Ovary (tissue), 9 donors: ENCODE measurements around the gene ARHGEF40. TPM values are rescaled to one million over a fixed set of nuclear protein-coding genes. Genes with fewer than 3 reads are reported as not detected.
A peak's percentile ranks its signal among the peaks of the same experiment; 100 is the strongest.

Experiments
- DNase-seq, 5 donors: peaks; one replicate each; pipeline ENCODE4 v3.0.0-alpha.2; 2019 to 2020
- H3K27ac ChIP-seq, 2 donors: fragments of 200-600 bp; one replicate each; pipeline versions ENCODE4 v1.5.1 to v1.8.0; 2019 to 2022
- H3K27me3 ChIP-seq: fragments of 200-600 bp; one replicate; pipeline ENCODE4 v1.8.0; 2022
- H3K36me3 ChIP-seq: fragments of 200-600 bp; sonication (generic); one replicate; pipeline ENCODE4 v1.5.1; 2019
- H3K4me1 ChIP-seq: one replicate; pipeline ENCODE4 v1.8.1; 2013; ENCODE audit warnings: mild to moderate bottlenecking, moderate library complexity; ENCODE audit not compliant: insufficient read depth
- H3K4me3 ChIP-seq: fragments of 200-600 bp; sonication (generic); one replicate; pipeline ENCODE4 v1.5.1; 2017
- H3K9me3 ChIP-seq, 2 donors: fragments of 200-600 bp in 1 of 2; sonication (generic) in 1 of 2; one replicate each; pipeline versions ENCODE4 v1.5.1 to v1.8.1; 2013 to 2019; ENCODE audit warnings: mild to moderate bottlenecking in 1 of 2, moderate library complexity in 1 of 2
- EP300 ChIP-seq: sonication (generic); formaldehyde crosslinking; IDR thresholded peaks from one replicate; pipeline ENCODE4 v1.6.1; 2017; ENCODE audit warnings: antibody characterized with exemption
- POLR2A ChIP-seq: fragments of 450-650 bp; IDR thresholded peaks from one replicate; pipeline ENCODE4 v1.6.1; 2017; ENCODE audit warnings: antibody characterized with exemption, mild to moderate bottlenecking, moderate library complexity
- WGBS, 3 donors: extraction: QIAGEN DNeasy Blood & Tissue Kit in 1 of 3; methylation state at CpG; one replicate each; pipeline versions ENCODE4 v1.1.5 to v1.1.7; 2013 to 2017; 5-methylcytosine and 5-hydroxymethylcytosine counted together
- intact Hi-C, 4 donors: fragments of 100-400 bp; cut with DNase I; formaldehyde crosslinking; loops; one replicate each; pipeline versions ENCODE4 v1.11.0 to v1.15.1; 2022 to 2023
- polyA plus RNA-seq, 2 donors: library from polyadenylated mRNA; stranded (reverse); fragments of 200-250 nt in 1 of 2; fragments of 350-450 nt in 1 of 2; fragmentation: Illumina TruSeq in 1 of 2; extraction: RNeasy Lipid Tissue Mini Kit (QIAGEN cat#74804) in 1 of 2; gene quantifications; one replicate each; pipeline ENCODE4 v1.2.3, GENCODE V29; 2013 to 2014
- total RNA-seq, 7 donors: library from RNA; depleted of rRNA in 2 of 7; stranded (reverse); fragments of >200 nt in 2 of 7; fragmentation: NEBNext Ultra II Directional in 3 of 7; extraction: Animal tissue kit (Norgen Biotek cat#: 25700) in 3 of 7; gene quantifications; one replicate each; pipeline versions ENCODE4 v1.1.0 to v1.2.4, GENCODE V29; 2016 to 2023
- TF ChIP-seq, protein P1 (sequence below), 3 donors: fragments of 450-650 bp in 2 of 3; fragments of 200-600 bp in 1 of 3; IDR thresholded peaks; one replicate each; pipeline versions ENCODE4 v1.5.1 to v1.8.0; 2016 to 2022; ENCODE audit warnings: antibody characterized with exemption in 3 of 3, mild to moderate bottlenecking in 1 of 3
- donor health status: DM: no; HTN: no; CAD: no; lungs with moderate emphysema.
- donor health status: DM: no; HTN: no; CAD: no.
- donor health status: Bipolar disorder and iron deficiency.
- donor health status: DM: yes; HTN: yes; CAD: no.
- donor health status: DM: no; HTN: no; CAD: no.
- donor health status: DM: yes; HTN: yes; CAD: no.

The ARHGEF40 gene
- total and polyA plus RNA-seq, 9 donors: 29.8 to 98.3 (median 52.4) TPM

DNA sequence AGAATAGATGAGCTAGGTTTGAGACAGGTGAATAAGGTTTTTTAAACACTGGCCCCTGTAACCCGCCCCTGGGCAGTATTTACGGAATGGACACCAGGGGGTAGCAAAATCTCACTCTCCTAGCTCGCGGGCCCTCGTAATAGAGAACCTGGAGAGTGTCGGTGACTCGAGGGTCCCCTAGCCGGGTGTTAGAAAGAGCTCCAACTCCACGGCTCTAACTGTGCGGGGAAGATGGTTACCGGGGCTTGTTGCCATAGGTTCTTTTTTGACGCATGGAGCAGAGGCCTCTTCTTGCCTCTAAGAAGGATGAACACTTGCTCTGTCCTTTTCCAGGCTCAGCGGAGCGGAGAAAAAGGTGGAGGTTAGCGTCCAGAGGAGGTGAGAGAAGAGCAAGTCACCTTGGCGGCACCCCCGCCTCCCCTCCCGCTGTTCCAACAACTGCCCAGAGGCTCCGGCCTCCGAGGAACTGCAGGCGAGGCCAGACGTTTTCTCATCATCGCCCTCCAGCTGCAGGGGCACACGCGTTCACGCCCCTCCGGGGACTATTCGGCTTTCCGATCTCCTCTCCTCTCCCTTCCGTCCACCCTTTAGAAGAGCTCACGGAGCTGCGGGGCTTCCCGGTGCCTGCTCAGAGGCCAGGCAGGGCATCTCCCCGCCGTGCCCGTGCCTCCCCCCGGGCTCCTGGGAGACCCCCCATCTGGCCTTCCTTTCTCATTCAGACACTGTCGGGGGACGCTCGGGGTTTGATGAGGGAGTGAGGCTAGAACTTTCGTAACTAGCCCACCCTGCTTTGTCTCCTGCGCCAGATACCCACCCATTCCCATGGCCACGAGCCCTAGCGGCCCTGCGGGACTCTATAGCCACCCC lies 1.4 kb upstream of the ARHGEF40 start:
- Histone ChIP-seq H3K4me1 (peaks cover 1% of the 10 kb centered on the region), H3K27ac (peak overlapping the region; percentile 94 to 95), H3K27me3 (no peaks in the 10 kb centered on the region), H3K36me3 (no peaks in the 10 kb centered on the region), H3K9me3 (no peaks in the 10 kb centered on the region), H3K4me3 (peak overlapping the region; percentile 91)
- TF ChIP-seq POLR2A: no peak
- TF ChIP-seq EP300: no peak
- TF ChIP-seq, protein P1, sequence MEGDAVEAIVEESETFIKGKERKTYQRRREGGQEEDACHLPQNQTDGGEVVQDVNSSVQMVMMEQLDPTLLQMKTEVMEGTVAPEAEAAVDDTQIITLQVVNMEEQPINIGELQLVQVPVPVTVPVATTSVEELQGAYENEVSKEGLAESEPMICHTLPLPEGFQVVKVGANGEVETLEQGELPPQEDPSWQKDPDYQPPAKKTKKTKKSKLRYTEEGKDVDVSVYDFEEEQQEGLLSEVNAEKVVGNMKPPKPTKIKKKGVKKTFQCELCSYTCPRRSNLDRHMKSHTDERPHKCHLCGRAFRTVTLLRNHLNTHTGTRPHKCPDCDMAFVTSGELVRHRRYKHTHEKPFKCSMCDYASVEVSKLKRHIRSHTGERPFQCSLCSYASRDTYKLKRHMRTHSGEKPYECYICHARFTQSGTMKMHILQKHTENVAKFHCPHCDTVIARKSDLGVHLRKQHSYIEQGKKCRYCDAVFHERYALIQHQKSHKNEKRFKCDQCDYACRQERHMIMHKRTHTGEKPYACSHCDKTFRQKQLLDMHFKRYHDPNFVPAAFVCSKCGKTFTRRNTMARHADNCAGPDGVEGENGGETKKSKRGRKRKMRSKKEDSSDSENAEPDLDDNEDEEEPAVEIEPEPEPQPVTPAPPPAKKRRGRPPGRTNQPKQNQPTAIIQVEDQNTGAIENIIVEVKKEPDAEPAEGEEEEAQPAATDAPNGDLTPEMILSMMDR (IDR thresholded peaks at IDR 0.05): peak; percentile 37 to 75 (median 71)
- intact Hi-C loops: loop anchor here (2.0 to 5.0 kb wide), 3 partner anchors 22 to 36 kb away; partner anchors contain the start of gene TMEM253 (in 2 of the 4)
- peak; percentile 57 to 73 (median 65) for DNase-seq
- WGBS, 3 donors: 2 to 7% (median 3%) methylated on average over 45 of the region's 45 CpGs

GRCh38 chr14:21069388-21070082 lies 569 bp upstream of the ARHGEF40 start:
- H3K36me3 ChIP-seq: no peaks in the 10 kb centered on the region
- peak overlapping the region; percentile 94 to 95 for H3K27ac ChIP-seq
- DNase-seq: peak; percentile 56 to 80 (median 69)
- WGBS, 3 donors: 0 to 1% (median 1%) methylated on average over 25 to 40 of the region's 40 CpGs
- no peaks in the 10 kb centered on the region for H3K27me3 ChIP-seq
- intact Hi-C loops: loop anchor here (2.0 to 5.0 kb wide), 4 partner anchors 21 to 35 kb away; partner anchors contain the start of gene TMEM253 (in 2 of the 4)
- peaks cover 1% of the 10 kb centered on the region for H3K4me1 ChIP-seq
- H3K4me3 ChIP-seq: peak overlapping the region; percentile 91
- no peak for TF ChIP-seq POLR2A
- no peak for TF ChIP-seq EP300
- TF ChIP-seq, protein P1 (IDR thresholded peaks at IDR 0.05): no peak
- H3K9me3 ChIP-seq: no peaks in the 10 kb centered on the region

GRCh38 chr14:21070610-21071224 lies 613 bp downstream of the ARHGEF40 start:
- peak overlapping the region; percentile 94 to 95 for H3K27ac ChIP-seq
- intact Hi-C loops: loop anchor here in 1 of 4 donors (2.0 kb wide), 1 partner anchor 22 kb away; no protein-coding TSS in a partner anchor
- H3K4me1 ChIP-seq: peaks cover 1% of the 10 kb centered on the region
- H3K27me3 ChIP-seq: no peaks in the 10 kb centered on the region
- 0 to 1% (median 0%) methylated on average over 23 of the region's 23 CpGs for WGBS, 3 donors
- no peaks in the 10 kb centered on the region for H3K9me3 ChIP-seq
- H3K4me3 ChIP-seq: peak overlapping the region; percentile 91
- TF ChIP-seq, protein P1 (IDR thresholded peaks at IDR 0.05): no peak
- TF ChIP-seq POLR2A (no peak), EP300 (no peak)
- H3K36me3 ChIP-seq: no peaks in the 10 kb centered on the region
- peak; percentile 61 to 74 (median 65) for DNase-seq
